ENCODE results near the gene RAB26.

The RAB26 gene

DNA sequence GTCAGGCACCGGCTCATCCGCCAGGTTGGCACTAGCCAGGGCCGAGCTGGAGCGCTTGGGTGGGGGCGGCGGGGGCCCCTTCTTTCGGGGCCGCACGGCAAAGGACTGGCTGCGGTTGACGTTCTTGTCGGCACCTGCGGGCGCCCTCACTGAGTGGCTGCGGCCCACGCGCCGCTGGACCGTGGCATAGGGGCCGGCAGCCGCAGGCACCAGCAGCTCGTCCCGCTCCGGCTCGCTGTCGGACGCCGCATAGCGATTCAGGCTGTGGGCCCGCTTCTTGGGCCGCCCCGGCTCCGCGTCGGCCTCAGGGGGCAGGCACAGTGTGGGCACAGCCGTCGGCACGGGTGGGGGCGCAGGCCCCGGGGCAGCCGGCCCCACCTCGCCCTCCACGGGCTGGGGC lies 32.0 kb downstream of the RAB26 start:
- H3K4me3 ChIP-seq (ENCODE audit: low read length) = no peak overlapping the region
- no peak overlapping the region for H3K27ac ChIP-seq (ENCODE audit: low read length)
- H3K4me1 ChIP-seq (ENCODE audit: control insufficient read depth, insufficient read depth, low read length) = peaks cover 2% of the 10 kb centered on the region; the same call in 1 of the 2 replicates
- H3K36me3 ChIP-seq (ENCODE audit: control insufficient read depth, insufficient read depth, low read length) = peaks cover 16% of the 10 kb centered on the region
- no peak for DNase-seq (ENCODE audit: low read depth, low spot score)
- no CpG with 5 or more reads among the region's 43 CpGs for WGBS (ENCODE audit: insufficient coverage, insufficient read length)
- H3K27me3 ChIP-seq (ENCODE audit: control insufficient read depth, insufficient read depth, low read length) = no peaks in the 10 kb centered on the region
- no peaks in the 10 kb centered on the region for H3K9me3 ChIP-seq (ENCODE audit: control insufficient read depth, insufficient read depth, low read length)

GRCh38 chr16:2180962-2181923 lies 32.8 kb downstream of the RAB26 start:
- H3K4me3 ChIP-seq (ENCODE audit: low read length) = no peak overlapping the region
- H3K27ac ChIP-seq (ENCODE audit: low read length) = no peak overlapping the region
- peaks cover 8% of the 10 kb centered on the region for H3K36me3 ChIP-seq (ENCODE audit: control insufficient read depth, insufficient read depth, low read length)
- DNase-seq (ENCODE audit: low read depth, low spot score) = no peak
- no peaks in the 10 kb centered on the region for H3K9me3 ChIP-seq (ENCODE audit: control insufficient read depth, insufficient read depth, low read length)
- no peaks in the 10 kb centered on the region for H3K27me3 ChIP-seq (ENCODE audit: control insufficient read depth, insufficient read depth, low read length)
- WGBS (ENCODE audit: insufficient coverage, insufficient read length) = no CpG with 5 or more reads among the region's 46 CpGs
- H3K4me1 ChIP-seq (ENCODE audit: control insufficient read depth, insufficient read depth, low read length) = peaks cover 2% of the 10 kb centered on the region; the same call in 1 of the 2 replicates

GRCh38 chr16:2181952-2182351 lies 33.5 kb downstream of the RAB26 start:
- Histone ChIP-seq H3K9me3 (ENCODE audit: control insufficient read depth, insufficient read depth, low read length) (no peaks in the 10 kb centered on the region), H3K36me3 (ENCODE audit: control insufficient read depth, insufficient read depth, low read length) (peaks cover 3% of the 10 kb centered on the region; the same call in 1 of the 2 replicates), H3K4me1 (ENCODE audit: control insufficient read depth, insufficient read depth, low read length) (peaks cover 2% of the 10 kb centered on the region; the same call in 1 of the 2 replicates), H3K27ac (ENCODE audit: low read length) (no peak overlapping the region), H3K27me3 (ENCODE audit: control insufficient read depth, insufficient read depth, low read length) (no peaks in the 10 kb centered on the region), H3K4me3 (ENCODE audit: low read length) (no peak overlapping the region)
- whole genome bisulfite sequencing (ENCODE audit: insufficient coverage, insufficient read length) = no CpG with 5 or more reads among the region's 20 CpGs
- DNase-seq (ENCODE audit: low read depth, low spot score) = no peak

DNA sequence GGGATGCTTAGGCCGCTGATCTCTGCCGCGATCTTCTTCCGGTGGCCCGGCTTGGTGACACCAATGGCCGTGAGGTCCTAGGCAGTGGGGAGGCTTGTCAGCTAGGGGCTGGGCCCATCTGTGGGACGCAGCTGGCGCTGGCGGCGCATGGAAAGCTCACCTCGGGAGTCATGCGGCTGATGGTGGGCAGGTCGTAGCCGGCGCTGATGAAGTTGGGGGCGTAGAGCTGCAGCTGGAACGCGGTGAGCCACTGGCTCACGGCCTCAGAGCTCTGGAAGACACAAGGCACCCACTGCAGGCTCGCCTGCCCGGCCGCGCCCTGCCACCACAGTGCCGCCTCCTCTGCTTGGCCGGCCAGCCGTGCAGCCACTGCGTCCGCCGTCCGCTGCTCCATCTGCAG lies 35.2 kb downstream of the RAB26 start:
- H3K27ac ChIP-seq (ENCODE audit: low read length) = no peak overlapping the region

DNA sequence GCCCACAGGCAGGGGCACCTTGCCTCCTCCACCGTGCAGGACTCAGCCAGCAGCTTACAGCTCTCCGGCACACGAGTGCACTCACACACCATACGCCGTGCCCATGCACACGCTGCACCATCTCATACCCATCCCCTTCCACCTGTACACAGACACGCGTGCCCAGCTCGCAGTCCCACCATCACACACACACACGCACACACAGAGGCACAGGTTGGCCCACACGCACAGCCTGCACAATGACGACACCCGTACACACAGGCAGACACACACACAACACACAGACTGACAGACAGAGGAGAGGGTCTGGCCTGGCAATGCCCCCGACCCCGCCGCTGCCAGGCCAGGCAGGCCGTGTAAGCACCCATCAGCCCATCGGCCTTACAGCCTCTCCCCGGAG lies 35.9 kb downstream of the RAB26 start:
- Histone ChIP-seq H3K36me3 (ENCODE audit: control insufficient read depth, insufficient read depth, low read length) (no peaks in the 10 kb centered on the region; the same call in 1 of the 2 replicates), H3K9me3 (ENCODE audit: control insufficient read depth, insufficient read depth, low read length) (no peaks in the 10 kb centered on the region), H3K27me3 (ENCODE audit: control insufficient read depth, insufficient read depth, low read length) (no peaks in the 10 kb centered on the region), H3K27ac (ENCODE audit: low read length) (no peak overlapping the region), H3K4me1 (ENCODE audit: control insufficient read depth, insufficient read depth, low read length) (no peaks in the 10 kb centered on the region; the same call in 1 of the 2 replicates), H3K4me3 (ENCODE audit: low read length) (no peak overlapping the region)
- no CpG with 5 or more reads among the region's 19 CpGs for WGBS (ENCODE audit: insufficient coverage, insufficient read length)
- no peak for DNase-seq (ENCODE audit: low read depth, low spot score)

More for the DNA sequence above, 35.2 kb downstream of the RAB26 start:
- no peak for DNase-seq (ENCODE audit: low read depth, low spot score)
- Histone ChIP-seq H3K36me3 (ENCODE audit: control insufficient read depth, insufficient read depth, low read length) (no peaks in the 10 kb centered on the region; the same call in 1 of the 2 replicates), H3K9me3 (ENCODE audit: control insufficient read depth, insufficient read depth, low read length) (no peaks in the 10 kb centered on the region), H3K27me3 (ENCODE audit: control insufficient read depth, insufficient read depth, low read length) (no peaks in the 10 kb centered on the region), H3K4me1 (ENCODE audit: control insufficient read depth, insufficient read depth, low read length) (peaks cover 2% of the 10 kb centered on the region; the same call in 1 of the 2 replicates), H3K4me3 (ENCODE audit: low read length) (no peak overlapping the region)
- WGBS (ENCODE audit: insufficient coverage, insufficient read length) = no CpG with 5 or more reads among the region's 30 CpGs

- Histone ChIP-seq H3K36me3 (ENCODE audit: control insufficient read depth, insufficient read depth, low read length) (no peaks in the 10 kb centered on the region; the same call in 1 of the 2 replicates), H3K27ac (ENCODE audit: low read length) (no peak overlapping the region), H3K27me3 (ENCODE audit: control insufficient read depth, insufficient read depth, low read length) (no peaks in the 10 kb centered on the region), H3K4me3 (ENCODE audit: low read length) (no peak overlapping the region), H3K9me3 (ENCODE audit: control insufficient read depth, insufficient read depth, low read length) (no peaks in the 10 kb centered on the region), H3K4me1 (ENCODE audit: control insufficient read depth, insufficient read depth, low read length) (no peaks in the 10 kb centered on the region; the same call in 1 of the 2 replicates)
- no CpG with 5 or more reads among the region's 20 CpGs for WGBS (ENCODE audit: insufficient coverage, insufficient read length)
- DNase-seq (ENCODE audit: low read depth, low spot score) = no peak
Observed at GRCh38 chr16:2184962-2185361, 36.5 kb downstream of the RAB26 start.

DNA sequence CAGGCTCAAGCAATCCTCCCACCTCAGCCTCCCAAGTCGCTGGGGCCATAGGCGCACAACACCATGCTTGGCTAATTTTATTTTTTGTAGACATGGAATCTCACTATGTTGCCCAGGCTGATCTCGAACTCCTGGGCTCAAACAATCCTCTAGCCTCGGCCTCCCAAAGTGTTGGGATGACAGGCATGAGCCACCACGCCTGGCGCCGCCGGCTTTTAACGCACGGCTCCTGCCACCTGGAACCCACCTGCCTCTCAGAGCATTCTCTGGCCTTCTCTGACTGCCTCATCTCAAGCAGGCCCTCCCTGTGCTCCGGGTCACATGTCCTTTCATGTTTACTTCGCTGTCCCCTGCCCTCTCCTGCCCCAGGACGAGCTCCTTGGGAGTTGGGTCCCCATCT lies 37.6 kb downstream of the RAB26 start:
- DNase-seq (ENCODE audit: low read depth, low spot score) = no peak
- Histone ChIP-seq H3K4me1 (ENCODE audit: control insufficient read depth, insufficient read depth, low read length) (no peaks in the 10 kb centered on the region; the same call in 1 of the 2 replicates), H3K9me3 (ENCODE audit: control insufficient read depth, insufficient read depth, low read length) (no peaks in the 10 kb centered on the region), H3K36me3 (ENCODE audit: control insufficient read depth, insufficient read depth, low read length) (no peaks in the 10 kb centered on the region; the same call in 1 of the 2 replicates), H3K27ac (ENCODE audit: low read length) (no peak overlapping the region), H3K27me3 (ENCODE audit: control insufficient read depth, insufficient read depth, low read length) (no peaks in the 10 kb centered on the region), H3K4me3 (ENCODE audit: low read length) (no peak overlapping the region)
- WGBS (ENCODE audit: insufficient coverage, insufficient read length) = no CpG with 5 or more reads among the region's 13 CpGs

DNA sequence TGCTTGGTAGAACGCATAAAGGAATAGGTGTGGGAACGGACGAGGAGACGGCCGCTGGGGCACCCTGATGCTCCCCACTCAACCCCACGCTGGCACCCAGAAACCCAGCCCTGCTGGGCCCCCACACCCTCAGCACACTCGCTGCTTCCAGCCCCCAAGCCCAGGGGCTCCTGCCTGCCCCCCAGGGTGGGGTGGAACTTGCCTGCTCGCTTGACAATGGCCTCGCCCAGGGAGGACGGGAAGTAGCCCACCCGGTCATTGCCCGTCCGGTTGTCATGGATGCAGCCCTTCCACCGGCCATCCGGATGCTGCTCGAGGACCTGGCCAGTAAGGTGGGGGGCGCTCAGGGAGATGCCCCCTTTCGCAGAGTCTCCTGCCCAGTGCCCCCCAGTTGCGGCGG lies 38.1 kb downstream of the RAB26 start:
- WGBS (ENCODE audit: insufficient coverage, insufficient read length) = no CpG with 5 or more reads among the region's 20 CpGs
- no peak overlapping the region for H3K4me3 ChIP-seq (ENCODE audit: low read length)
- no peaks in the 10 kb centered on the region; the same call in 1 of the 2 replicates for H3K4me1 ChIP-seq (ENCODE audit: control insufficient read depth, insufficient read depth, low read length)
- no peaks in the 10 kb centered on the region; the same call in 1 of the 2 replicates for H3K36me3 ChIP-seq (ENCODE audit: control insufficient read depth, insufficient read depth, low read length)
- no peaks in the 10 kb centered on the region for H3K27me3 ChIP-seq (ENCODE audit: control insufficient read depth, insufficient read depth, low read length)
- no peak overlapping the region for H3K27ac ChIP-seq (ENCODE audit: low read length)
- H3K9me3 ChIP-seq (ENCODE audit: control insufficient read depth, insufficient read depth, low read length) = no peaks in the 10 kb centered on the region
- DNase-seq (ENCODE audit: low read depth, low spot score) = no peak

GRCh38 chr16:2187212-2187611 lies 38.8 kb downstream of the RAB26 start:
- no peaks in the 10 kb centered on the region for H3K4me1 ChIP-seq (ENCODE audit: control insufficient read depth, insufficient read depth, low read length)
- no peaks in the 10 kb centered on the region for H3K9me3 ChIP-seq (ENCODE audit: control insufficient read depth, insufficient read depth, low read length)
- no peaks in the 10 kb centered on the region for H3K27me3 ChIP-seq (ENCODE audit: control insufficient read depth, insufficient read depth, low read length)
- no peak overlapping the region for H3K4me3 ChIP-seq (ENCODE audit: low read length)
- H3K36me3 ChIP-seq (ENCODE audit: control insufficient read depth, insufficient read depth, low read length) = no peaks in the 10 kb centered on the region; the same call in 1 of the 2 replicates
- H3K27ac ChIP-seq (ENCODE audit: low read length) = no peak overlapping the region
- DNase-seq (ENCODE audit: low read depth, low spot score) = no peak
- WGBS (ENCODE audit: insufficient coverage, insufficient read length) = no CpG with 5 or more reads among the region's 17 CpGs

DNA sequence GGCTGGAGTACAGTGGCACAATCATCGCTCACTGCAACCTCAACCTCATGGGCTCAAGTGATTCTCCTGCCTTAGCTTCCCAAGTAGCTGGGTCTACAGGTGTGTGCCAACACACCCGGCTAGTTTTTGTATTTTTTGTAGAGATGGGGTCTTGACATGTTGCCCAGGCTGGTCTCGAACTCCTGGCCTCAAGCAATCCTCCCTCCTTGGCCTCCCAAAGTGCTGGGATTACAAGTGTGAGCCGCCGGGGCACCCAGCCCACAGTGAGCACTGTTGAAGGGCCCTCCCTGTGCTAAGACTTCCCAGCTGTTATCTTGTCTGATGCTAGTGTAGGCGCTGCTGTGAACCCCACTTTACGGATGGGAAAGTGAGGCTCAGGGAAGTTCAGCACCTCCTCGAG lies 40.0 kb downstream of the RAB26 start:
- no peaks in the 10 kb centered on the region for H3K4me1 ChIP-seq (ENCODE audit: control insufficient read depth, insufficient read depth, low read length)
- no peaks in the 10 kb centered on the region for H3K27me3 ChIP-seq (ENCODE audit: control insufficient read depth, insufficient read depth, low read length)
- no peak for DNase-seq (ENCODE audit: low read depth, low spot score)
- H3K36me3 ChIP-seq (ENCODE audit: control insufficient read depth, insufficient read depth, low read length) = no peaks in the 10 kb centered on the region; the same call in 1 of the 2 replicates
- no peaks in the 10 kb centered on the region for H3K9me3 ChIP-seq (ENCODE audit: control insufficient read depth, insufficient read depth, low read length)
- H3K4me3 ChIP-seq (ENCODE audit: low read length) = no peak overlapping the region
- no CpG with 5 or more reads among the region's 8 CpGs for WGBS (ENCODE audit: insufficient coverage, insufficient read length)
- H3K27ac ChIP-seq (ENCODE audit: low read length) = no peak overlapping the region
